HepG2 (cell line): Measurements from ENCODE around the gene NTN5. TPM values are rescaled to one million over a fixed set of nuclear protein-coding genes. Genes with fewer than 3 reads are reported as not detected.

ENCODE experiments used
- ATAC-seq: fragments of 200-7000 bp; cut with Tn5 transposase; 3 replicates; pipeline ENCODE4 v1.9.1; 2020; ENCODE audit warnings: mild to moderate bottlenecking, moderate library complexity
- BruUV-seq: library from RNA; stranded (reverse); fragments of 400-500 nt; replicated peaks from 2 replicates; lab custom pipeline; 2021; lab: Mats Ljungman, UMichigan
- CTCF ChIA-PET: fragments of 300-600 bp; formaldehyde crosslinking; extraction: SDS; loops from one replicate; lab custom pipeline; 2021; ENCODE audit warnings: low total read pairs, inconsistent platforms, low intra/inter-chr PET ratio; lab: Yijun Ruan, JAX
- POLR2A ChIA-PET: fragments of 350-600 bp; sonication (Branson Sonifier 250); formaldehyde crosslinking; loops from one replicate; lab custom pipeline; 2020; ENCODE audit warnings: antibody characterized with exemption, inconsistent platforms; lab: Yijun Ruan, JAX
- DNase-seq: peaks from one replicate; pipeline ENCODE4 v3.0.0-alpha.2; 2015; ENCODE audit warnings: low spot score
- FAIRE-seq: peaks from 3 replicates; lab custom pipeline; 2011; peaks lifted over from hg19 to GRCh38; lab: Jason Lieb, UNC
- H2AFZ ChIP-seq: one replicate; pipeline ENCODE4 v1.6.1; 2011; ENCODE audit warnings: low read length, inconsistent platforms
- H3K27ac ChIP-seq: fragments of 300-600 bp; 3 replicates; pipeline ENCODE4 v1.8.0; 2011; ENCODE audit warnings: mixed run types, mild to moderate bottlenecking, mixed read lengths, low read length, inconsistent platforms; ENCODE audit not compliant: insufficient read depth; ENCODE audit errors: extremely low read length
- H3K27me3 ChIP-seq, 2 experiments: fragments of 200-600 bp in 1 of 2; 2 replicates in 1 of 2; 3 replicates in 1 of 2; pipeline versions ENCODE4 v1.6.0 to v1.8.0; 2011; ENCODE audit warnings: low read length in 2 of 2, mild to moderate bottlenecking in 2 of 2, moderate library complexity in 2 of 2, inconsistent platforms in 1 of 2; ENCODE audit not compliant: insufficient read depth in 2 of 2, control insufficient read depth in 1 of 2
- H3K36me3 ChIP-seq, 2 experiments: fragments of 200-600 bp in 1 of 2; replicated peaks in 1 of 2; 2 replicates in 1 of 2; 3 replicates in 1 of 2; pipeline versions ENCODE4 v1.5.1 to v1.8.0; 2011; ENCODE audit warnings: low read length in 2 of 2, inconsistent platforms in 1 of 2; ENCODE audit not compliant: insufficient read depth in 2 of 2, control insufficient read depth in 1 of 2
- H3K4me1 ChIP-seq: 2 replicates; pipeline ENCODE4 v1.5.1; 2012; ENCODE audit warnings: low read length, inconsistent platforms; ENCODE audit not compliant: insufficient read depth
- H3K4me2 ChIP-seq: 2 replicates; pipeline ENCODE4 v1.6.0; 2011; ENCODE audit warnings: low read depth, low read length, inconsistent platforms
- H3K4me3 ChIP-seq, 3 experiments: fragments of 200-600 bp in 1 of 3; sonication (generic), shearing (Covaris generic) in 1 of 3; replicated peaks in 1 of 3; 2 replicates each; pipeline ENCODE4 v1.5.1; 2011 to 2016; ENCODE audit warnings: low read length in 3 of 3, inconsistent platforms in 2 of 3, low read depth in 2 of 3, mild to moderate bottlenecking in 2 of 3, control low read depth in 1 of 3, mixed read lengths in 1 of 3; ENCODE audit not compliant: insufficient read depth in 1 of 3
- H3K79me2 ChIP-seq: one replicate; pipeline ENCODE4 v1.6.1; 2011; ENCODE audit warnings: low read length, inconsistent platforms; ENCODE audit not compliant: insufficient read depth
- H3K9ac ChIP-seq: 2 replicates; pipeline ENCODE4 v1.6.0; 2011; ENCODE audit warnings: mild to moderate bottlenecking, low read depth, low read length, inconsistent platforms; ENCODE audit not compliant: insufficient read depth
- H3K9me3 ChIP-seq: 2 replicates; pipeline ENCODE4 v1.5.1; 2012; ENCODE audit warnings: mild to moderate bottlenecking, low read length
- H4K20me1 ChIP-seq: 2 replicates; pipeline ENCODE4 v1.6.0; 2011; ENCODE audit warnings: inconsistent platforms, mild to moderate bottlenecking, low read length, moderate library complexity; ENCODE audit not compliant: insufficient read depth
- ATM ChIP-seq: fragments of 450-650 bp; IDR thresholded peaks from 2 replicates; pipeline ENCODE4 v1.7.1; 2017; ENCODE audit warnings: mild to moderate bottlenecking, borderline replicate concordance
- CCDC6 ChIP-seq: sonication (generic); formaldehyde crosslinking; IDR thresholded peaks from 2 replicates; pipeline ENCODE4 v1.8.1; 2022; ENCODE audit warnings: mild to moderate bottlenecking, missing genetic modification reagents, moderate library complexity
- FLYWCH1 ChIP-seq: sonication (generic); formaldehyde crosslinking; IDR thresholded peaks from 2 replicates; pipeline ENCODE4 v1.8.1; 2023; ENCODE audit warnings: mild to moderate bottlenecking, missing genetic modification reagents
- KLF6 ChIP-seq: IDR thresholded peaks from 2 replicates; pipeline ENCODE4 v1.8.0; 2016; ENCODE audit warnings: missing biosample characterization, missing genetic modification reagents
- MNT ChIP-seq: fragments of 450-650 bp; IDR thresholded peaks from 2 replicates; pipeline ENCODE4 v1.6.1; 2016
- NR2F6 ChIP-seq, 2 experiments: IDR thresholded peaks; 2 replicates each; pipeline ENCODE4 v1.6.1; 2016; ENCODE audit warnings: antibody characterized with exemption in 1 of 2, mild to moderate bottlenecking in 1 of 2
- NRL ChIP-seq: sonication (generic); formaldehyde crosslinking; IDR thresholded peaks from 2 replicates; pipeline ENCODE4 v1.5.0; 2020; ENCODE audit warnings: missing genetic modification reagents, mild to moderate bottlenecking, moderate library complexity, borderline replicate concordance
- SMYD3 ChIP-seq: sonication (generic); formaldehyde crosslinking; IDR thresholded peaks from 2 replicates; pipeline ENCODE4 v1.8.1; 2023; ENCODE audit warnings: mild to moderate bottlenecking, missing genetic modification reagents
- SP2 ChIP-seq: sonication (generic); formaldehyde crosslinking; IDR thresholded peaks from 2 replicates; pipeline ENCODE4 v1.5.1; 2020; ENCODE audit warnings: mild to moderate bottlenecking, missing genetic modification reagents
- ZNF10 ChIP-seq: sonication (generic); formaldehyde crosslinking; IDR thresholded peaks from 2 replicates; pipeline ENCODE4 v1.4.0; 2020; ENCODE audit warnings: mild to moderate bottlenecking, low read depth, missing genetic modification reagents, borderline replicate concordance
- ZNF225 ChIP-seq: sonication (generic); formaldehyde crosslinking; IDR thresholded peaks from 2 replicates; pipeline ENCODE4 v1.4.0; 2020; ENCODE audit warnings: mild to moderate bottlenecking, missing genetic modification reagents
- ZNF280B ChIP-seq: sonication (generic); formaldehyde crosslinking; IDR thresholded peaks from 2 replicates; pipeline ENCODE4 v1.5.0; 2020; ENCODE audit warnings: missing genetic modification reagents, mild to moderate bottlenecking, borderline replicate concordance
- ZNF282 ChIP-seq: fragments of 450-650 bp; IDR thresholded peaks from 2 replicates; pipeline ENCODE4 v1.6.1; 2018; ENCODE audit not compliant: partially characterized antibody
- ZNF570 ChIP-seq: sonication (generic); formaldehyde crosslinking; IDR thresholded peaks from 2 replicates; pipeline ENCODE4 v1.4.0; 2020; ENCODE audit warnings: mild to moderate bottlenecking, missing genetic modification reagents, borderline replicate concordance
- ZNF703 ChIP-seq: sonication (generic); formaldehyde crosslinking; IDR thresholded peaks from 2 replicates; pipeline ENCODE4 v1.5.1; 2020; ENCODE audit warnings: missing genetic modification reagents, mild to moderate bottlenecking, moderate library complexity, borderline replicate concordance
- WGBS: methylation state at CpG from one replicate; pipeline ENCODE4 v1.1.6; 2017; ENCODE audit warnings: low lambda C conversion rate; 5-methylcytosine and 5-hydroxymethylcytosine counted together
- in situ Hi-C: cut with HindIII; loops from 2 replicates; pipeline ENCODE4 v1.10.0; 2017; ENCODE audit warnings: low pct_unique_long_range_greater_than_20kb; ENCODE audit not compliant: extremely low pct_ligation_motif_present
- intact Hi-C: fragments of 100-400 bp; cut with micrococcal nuclease; formaldehyde crosslinking; loops from one replicate; pipeline ENCODE4 v1.10.0; 2022; ENCODE audit not compliant: unreplicated experiment
- polyA plus RNA-seq, 8 experiments: library from polyadenylated mRNA; depleted of rRNA in 3 of 8; stranded (reverse) in 7 of 8; unstranded in 1 of 8; fragments of >200 nt; fragmentation: Illumina TruSeq in 4 of 8; extraction: Trizol in 4 of 8; gene quantifications; 2 replicates each; pipeline versions ENCODE4 v1.2.1 to v1.2.3, GENCODE V29; 2011 to 2016; ENCODE audit warnings: low read depth in 4 of 8, missing spikeins in 1 of 8, mixed read lengths in 1 of 8; ENCODE audit not compliant: insufficient read depth in 1 of 8
- total RNA-seq, 5 experiments: library from RNA; depleted of rRNA; stranded (reverse); fragments of >200 nt; fragmentation: Illumina TruSeq; extraction: Trizol; gene quantifications; 2 replicates each; pipeline ENCODE4 v1.2.3, GENCODE V29; 2016; ENCODE audit warnings: low read depth in 1 of 5
- TF ChIP-seq, protein P1 (sequence below): sonication (generic); formaldehyde crosslinking; IDR thresholded peaks from 2 replicates; pipeline ENCODE4 v1.5.0; 2020; ENCODE audit warnings: missing genetic modification reagents, mild to moderate bottlenecking, borderline replicate concordance

NTN5 gene
- total and polyA plus RNA-seq, 2 of the 13 experiments (the other 11 are each of a cell fraction or from before 2014, with no cell fraction given) = 0.05 TPM; not detected in 1

DNA sequence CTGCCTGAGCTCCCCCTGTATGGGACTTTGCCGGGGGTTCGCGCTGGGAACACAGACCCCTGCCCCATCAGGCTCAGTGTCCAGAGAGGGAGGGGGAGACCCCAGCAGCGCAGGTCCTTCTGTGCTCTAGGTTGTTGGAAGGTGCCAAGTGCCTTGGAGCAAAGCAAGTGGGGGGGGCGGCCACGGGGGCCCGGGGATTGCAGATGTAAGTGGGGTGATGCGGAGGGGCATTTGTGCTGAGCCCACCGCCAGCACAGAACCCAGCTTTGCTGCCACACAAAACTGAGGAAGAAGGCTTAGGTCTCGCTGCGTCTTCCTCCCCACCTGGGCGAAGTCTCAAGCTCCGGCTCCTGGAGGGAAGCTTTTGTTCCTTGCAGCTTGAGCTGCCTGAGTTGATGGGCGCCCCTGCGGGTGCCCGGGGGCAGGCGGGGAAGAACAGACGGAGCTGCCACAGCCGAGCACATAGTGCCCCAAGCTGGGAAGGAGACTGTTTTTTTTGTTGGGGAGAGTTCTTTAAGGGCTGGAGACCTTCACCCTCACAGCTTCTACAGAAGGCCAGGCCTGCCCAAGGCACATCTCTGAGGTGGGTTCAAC, 1.5 kb upstream of the NTN5 start:
- WGBS = 93% methylated on average over 5 of the region's 19 CpGs
- Histone ChIP-seq H2AFZ (no peak overlapping the region), H3K27ac (no peak overlapping the region), H3K27me3 (peaks cover 4 to 22% of the 10 kb centered on the region in 2 experiments; a peak in 4 of 5 replicates), H3K4me1 (peaks cover 25% of the 10 kb centered on the region), H4K20me1 (no peaks in the 10 kb centered on the region), H3K4me3 (no peak overlapping the region), H3K4me2 (no peak overlapping the region), H3K79me2 (no peaks in the 10 kb centered on the region), H3K36me3 (no peaks in the 10 kb centered on the region), H3K9ac (no peak overlapping the region), H3K9me3 (no peaks in the 10 kb centered on the region)
- BruUV-seq = no TSS peak
- FAIRE-seq (no peak), DNase-seq (no peak), ATAC-seq (no peak)
- TF ChIP-seq ZNF703 (no peak), ZNF570 (CRISPR knock-in tag) (no peak), NR2F6 (IDR thresholded peaks at IDR 0.05) (no peak), NR2F6 (CRISPR knock-in tag; IDR thresholded peaks at IDR 0.05) (no peak), ZNF225 (CRISPR knock-in tag) (no peak), ATM (no peak), SMYD3 (no peak), KLF6 (CRISPR knock-in tag) (no peak), NRL (CRISPR knock-in tag) (no peak), ZNF280B (CRISPR knock-in tag) (no peak), MNT (no peak), ZNF10 (CRISPR knock-in tag) (no peak), ZNF282 (no peak), FLYWCH1 (no peak), CCDC6 (CRISPR knock-in tag) (no peak), SP2 (no peak)
- TF ChIP-seq, protein P1, sequence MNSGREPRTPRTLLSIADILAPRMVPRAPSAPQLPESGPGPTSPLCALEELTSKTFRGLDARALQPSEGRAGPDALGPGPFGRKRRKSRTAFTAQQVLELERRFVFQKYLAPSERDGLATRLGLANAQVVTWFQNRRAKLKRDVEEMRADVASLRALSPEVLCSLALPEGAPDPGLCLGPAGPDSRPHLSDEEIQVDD (CRISPR knock-in tag) = no peak
- CTCF ChIA-PET = interaction anchor here (1.7 to 2.0 kb wide), 2 partner anchors 28 to 64 kb away, joined by 7 to 18 read pairs; partner anchors contain the start of gene CA11
- intact Hi-C loops (no loop called here), in situ Hi-C loops (loop anchor here (10.0 kb wide), 2 partner anchors 110 to 160 kb away; partner anchors contain the start of gene HSD17B14)
- POLR2A ChIA-PET = interaction anchor here (0.5 kb wide), 1 partner anchor 95 kb away, joined by 4 read pairs; no protein-coding TSS in a partner anchor
